DMS 273 (cell line): ENCODE results near the gene ZNF316.
A peak's percentile ranks its signal among the peaks of the same experiment; 100 is the strongest.

ENCODE experiments used
- DNase-seq: peaks from one replicate; lab custom pipeline; 2025; ENCODE audit not compliant: unreplicated experiment; lab: John Stamatoyannopoulos, UW

ZNF316 gene

GRCh38 chr7:6636741-6637543 is at the start of gene ZNF316:
Gene ZNF316, plus strand, starts transcription at chr7:6637318. Its CDS starts 5,092 bp downstream, at chr7:6642410.
- DNase-seq = peak; percentile 61

- DNase-seq = no peak
These were observed 48.6 kb upstream of the ZNF316 start for GRCh38 chr7:6588566-6588965.

- no peak for DNase-seq
These were observed 47.8 kb upstream of the ZNF316 start for GRCh38 chr7:6589151-6589828.

GRCh38 chr7:6589829-6590644 is 47.1 kb upstream of the ZNF316 start, which contains the start of gene INTS15:
Gene INTS15, plus strand, starts transcription at chr7:6590021. Its CDS starts 263 bp downstream, at chr7:6590284.
- peak; percentile 96 for DNase-seq

GRCh38 chr7:6590645-6591110 is 46.4 kb upstream of the ZNF316 start:
- no peak for DNase-seq

- DNase-seq = no peak
These were observed 37.0 kb upstream of the ZNF316 start for GRCh38 chr7:6600093-6600492.

- DNase-seq = no peak
These were observed 32.7 kb upstream of the ZNF316 start for GRCh38 chr7:6604458-6604857.

- DNase-seq = no peak
These were observed 30.1 kb upstream of the ZNF316 start for GRCh38 chr7:6606866-6607583.

GRCh38 chr7:6607651-6608051 is 29.5 kb upstream of the ZNF316 start:
- DNase-seq = no peak

GRCh38 chr7:6608081-6608480 is 29.0 kb upstream of the ZNF316 start:
- DNase-seq = no peak

GRCh38 chr7:6608794-6609193 is 28.3 kb upstream of the ZNF316 start:
- no peak for DNase-seq

- DNase-seq = no peak
These were observed 24.3 kb upstream of the ZNF316 start for GRCh38 chr7:6612819-6613218.

- DNase-seq = peak; percentile 22
These were observed 23.4 kb upstream of the ZNF316 start for GRCh38 chr7:6613706-6614105.

- DNase-seq = peak; percentile 58
These were observed 22.0 kb upstream of the ZNF316 start, which contains the start of gene ZNF853 for GRCh38 chr7:6614953-6615722. Gene ZNF853, plus strand, starts transcription at chr7:6615610. Its CDS starts 565 bp downstream, at chr7:6616175.

GRCh38 chr7:6615723-6616555 is 21.2 kb upstream of the ZNF316 start:
- peak; percentile 42 for DNase-seq

GRCh38 chr7:6616854-6617643 is 20.1 kb upstream of the ZNF316 start:
- no peak for DNase-seq

- DNase-seq = no peak
These were observed 18.5 kb upstream of the ZNF316 start for GRCh38 chr7:6618621-6619020.

GRCh38 chr7:6619961-6620360 is 17.2 kb upstream of the ZNF316 start:
- no peak for DNase-seq
